ENCODE data around the gene UBE2D4. TPM values are rescaled to one million over a fixed set of nuclear protein-coding genes. Genes with fewer than 3 reads are reported as not detected.

The UBE2D4 gene
- total and polyA plus RNA-seq, 2 donors (not counting 1 experiment from before 2014, with no cell fraction given) = 10.2 to 21.3 TPM

- no peaks in the 10 kb centered on the region for H3K9me3 ChIP-seq (ENCODE audit: control insufficient read depth, insufficient read depth, low read depth, low read length)
- H3K9ac ChIP-seq (ENCODE audit: insufficient read depth, low read length) = no peak overlapping the region
- no peaks in the 10 kb centered on the region for H4K20me1 ChIP-seq (ENCODE audit: control insufficient read depth, extremely low read depth, insufficient read depth, low read length)
- no peak overlapping the region for H3K4me3 ChIP-seq (replicated peaks in 1 of 4; ENCODE audit: control extremely low read depth in 1 of 4, insufficient read depth in 1 of 4, low read depth in 3 of 4, low read length in 4 of 4)
- H3K79me2 ChIP-seq (ENCODE audit: control insufficient read depth, insufficient read depth, low read length) = no peaks in the 10 kb centered on the region
- no peaks in the 10 kb centered on the region for H3K27me3 ChIP-seq (ENCODE audit: control insufficient read depth, insufficient read depth, low read length)
- H3K36me3 ChIP-seq (ENCODE audit: control insufficient read depth, insufficient read depth, low read length) = no peaks in the 10 kb centered on the region
- DNase-seq (ENCODE audit: low read depth in 2 of 2) = no peak
- no peak overlapping the region for H2AFZ ChIP-seq (ENCODE audit: low read length)
- no peak for TF ChIP-seq EZH2 (IDR thresholded peaks at IDR 0.05; ENCODE audit: low read length, missing control alignments)
- TF ChIP-seq CTCF (conservative IDR thresholded peaks at IDR 0.05 in 1 of 2, IDR thresholded peaks at IDR 0.05 in 1 of 2; ENCODE audit: low read depth in 1 of 2, low read length in 2 of 2) = no peak
- no peak overlapping the region for H3K27ac ChIP-seq (ENCODE audit: insufficient read depth, low read length)
- H3K4me2 ChIP-seq (ENCODE audit: extremely low read depth, insufficient read depth, low read length) = no peak overlapping the region
- H3K4me1 ChIP-seq (ENCODE audit: control insufficient read depth, extremely low read depth, insufficient read depth, low read length) = no peaks in the 10 kb centered on the region
These were observed 18.1 kb downstream of the UBE2D4 start for GRCh38 chr7:43944286-43944685.

GRCh38 chr7:43952028-43952427, 25.8 kb downstream of the UBE2D4 start:
- Histone ChIP-seq H3K79me2 (ENCODE audit: control insufficient read depth, insufficient read depth, low read length) (no peaks in the 10 kb centered on the region), H4K20me1 (ENCODE audit: control insufficient read depth, extremely low read depth, insufficient read depth, low read length) (no peaks in the 10 kb centered on the region), H3K36me3 (ENCODE audit: control insufficient read depth, insufficient read depth, low read length) (no peaks in the 10 kb centered on the region), H3K9ac (ENCODE audit: insufficient read depth, low read length) (no peak overlapping the region), H3K9me3 (ENCODE audit: control insufficient read depth, insufficient read depth, low read depth, low read length) (no peaks in the 10 kb centered on the region), H3K4me1 (ENCODE audit: control insufficient read depth, extremely low read depth, insufficient read depth, low read length) (no peaks in the 10 kb centered on the region), H3K4me3 (replicated peaks in 1 of 4; ENCODE audit: control extremely low read depth in 1 of 4, insufficient read depth in 1 of 4, low read depth in 3 of 4, low read length in 4 of 4) (no peak overlapping the region), H3K27me3 (ENCODE audit: control insufficient read depth, insufficient read depth, low read length) (no peaks in the 10 kb centered on the region), H3K27ac (ENCODE audit: insufficient read depth, low read length) (no peak overlapping the region), H2AFZ (ENCODE audit: low read length) (no peak overlapping the region), H3K4me2 (ENCODE audit: extremely low read depth, insufficient read depth, low read length) (no peak overlapping the region)
- TF ChIP-seq CTCF (conservative IDR thresholded peaks at IDR 0.05 in 1 of 2, IDR thresholded peaks at IDR 0.05 in 1 of 2; ENCODE audit: low read depth in 1 of 2, low read length in 2 of 2) (no peak), EZH2 (IDR thresholded peaks at IDR 0.05; ENCODE audit: low read length, missing control alignments) (no peak)
- no peak for DNase-seq (ENCODE audit: low read depth in 2 of 2)

- Histone ChIP-seq H4K20me1 (ENCODE audit: control insufficient read depth, extremely low read depth, insufficient read depth, low read length) (no peaks in the 10 kb centered on the region), H3K36me3 (ENCODE audit: control insufficient read depth, insufficient read depth, low read length) (no peaks in the 10 kb centered on the region), H3K27me3 (ENCODE audit: control insufficient read depth, insufficient read depth, low read length) (no peaks in the 10 kb centered on the region), H2AFZ (ENCODE audit: low read length) (no peak overlapping the region), H3K9me3 (ENCODE audit: control insufficient read depth, insufficient read depth, low read depth, low read length) (no peaks in the 10 kb centered on the region), H3K27ac (ENCODE audit: insufficient read depth, low read length) (no peak overlapping the region), H3K4me1 (ENCODE audit: control insufficient read depth, extremely low read depth, insufficient read depth, low read length) (no peaks in the 10 kb centered on the region), H3K79me2 (ENCODE audit: control insufficient read depth, insufficient read depth, low read length) (no peaks in the 10 kb centered on the region), H3K4me2 (ENCODE audit: extremely low read depth, insufficient read depth, low read length) (no peak overlapping the region), H3K4me3 (replicated peaks in 1 of 4; ENCODE audit: control extremely low read depth in 1 of 4, insufficient read depth in 1 of 4, low read depth in 3 of 4, low read length in 4 of 4) (no peak overlapping the region), H3K9ac (ENCODE audit: insufficient read depth, low read length) (no peak overlapping the region)
- no peak for TF ChIP-seq EZH2 (IDR thresholded peaks at IDR 0.05; ENCODE audit: low read length, missing control alignments)
- TF ChIP-seq CTCF (conservative IDR thresholded peaks at IDR 0.05 in 1 of 2, IDR thresholded peaks at IDR 0.05 in 1 of 2; ENCODE audit: low read depth in 1 of 2, low read length in 2 of 2) = no peak
- no peak for DNase-seq (ENCODE audit: low read depth in 2 of 2)
These were observed 26.8 kb downstream of the UBE2D4 start for GRCh38 chr7:43953071-43953470.
